Colonic mucosa (tissue), 4 donors: ENCODE results near the gene PNPLA7. TPM values are rescaled to one million over a fixed set of nuclear protein-coding genes. Genes with fewer than 3 reads are reported as not detected.
"Not testable (repeated sequence)": the region's sequence is repeated elsewhere in the genome, so short reads cannot be mapped to it uniquely, and the experiment has no call there.

Source experiments
- DNase-seq: peaks from one replicate; pipeline ENCODE4 v3.0.0-alpha.2; 2020
- H3K27ac ChIP-seq: fragments of 200-600 bp; one replicate; pipeline ENCODE4 v1.8.0; 2021
- H3K27me3 ChIP-seq: fragments of 200-600 bp; one replicate; pipeline ENCODE4 v1.8.0; 2021
- H3K36me3 ChIP-seq: fragments of 200-600 bp; one replicate; pipeline ENCODE4 v1.8.0; 2021
- H3K4me1 ChIP-seq: fragments of 200-600 bp; one replicate; pipeline ENCODE4 v1.8.0; 2021; ENCODE audit warnings: mild to moderate bottlenecking
- H3K4me3 ChIP-seq: fragments of 200-600 bp; one replicate; pipeline ENCODE4 v1.8.0; 2021
- H3K9ac ChIP-seq, 2 donors: one replicate each; pipeline ENCODE4 v1.7.0; 2013; ENCODE audit warnings: control low read depth in 2 of 2, low read depth in 2 of 2, low read length in 2 of 2
- H3K9me3 ChIP-seq: fragments of 200-600 bp; one replicate; pipeline ENCODE4 v1.8.0; 2021
- CTCF ChIP-seq: fragments of 200-600 bp; IDR thresholded peaks from one replicate; pipeline ENCODE4 v1.8.0; 2022; ENCODE audit warnings: antibody characterized with exemption, mild to moderate bottlenecking
- intact Hi-C: fragments of 100-400 bp; cut with DNase I; formaldehyde crosslinking; loops from one replicate; pipeline ENCODE4 v1.14.1; 2022
- total RNA-seq, 2 donors: library from RNA; stranded (reverse); fragmentation: NEBNext Ultra II Directional in 1 of 2; extraction: Animal tissue kit (Norgen Biotek cat#: 25700) in 1 of 2; gene quantifications; one replicate each; pipeline ENCODE4 v1.2.1, GENCODE V29; 2021
- donor health status: healthy.
- donor health status: DM: no; HTN: no; CAD: no.
- donor health status: DM: no; HTN: no; CAD: no.

PNPLA7 gene
- total RNA-seq, 2 donors from 2014 or later = 6.1 to 7.1 TPM

- Histone ChIP-seq H3K4me3 (no peak overlapping the region), H3K4me1 (no peaks in the 10 kb centered on the region), H3K27ac (no peak overlapping the region), H3K36me3 (no peaks in the 10 kb centered on the region), H3K27me3 (no peaks in the 10 kb centered on the region), H3K9ac (no peak overlapping the region), H3K9me3 (no peaks in the 10 kb centered on the region)
- intact Hi-C loops = no loop called here
- no peak for DNase-seq
- no peak for TF ChIP-seq CTCF
These were observed 75.9 kb downstream of the PNPLA7 start for GRCh38 chr9:137474271-137474670.

- H3K27ac ChIP-seq = no peak overlapping the region
- no peaks in the 10 kb centered on the region for H3K27me3 ChIP-seq
- H3K9me3 ChIP-seq = no peaks in the 10 kb centered on the region
- H3K4me1 ChIP-seq = no peaks in the 10 kb centered on the region
- TF ChIP-seq CTCF = no peak
- H3K36me3 ChIP-seq = no peaks in the 10 kb centered on the region
- H3K4me3 ChIP-seq = no peak overlapping the region
- intact Hi-C loops = no loop called here
- H3K9ac ChIP-seq = no peak overlapping the region
- no peak for DNase-seq
These were observed 79.4 kb downstream of the PNPLA7 start for GRCh38 chr9:137470785-137471184.

GRCh38 chr9:137467896-137468295 is 82.3 kb downstream of the PNPLA7 start:
- Histone ChIP-seq H3K9ac (no peak overlapping the region), H3K4me3 (no peak overlapping the region), H3K27ac (no peak overlapping the region), H3K27me3 (no peaks in the 10 kb centered on the region), H3K9me3 (no peaks in the 10 kb centered on the region), H3K36me3 (no peaks in the 10 kb centered on the region), H3K4me1 (no peaks in the 10 kb centered on the region)
- intact Hi-C loops = no loop called here
- no peak for DNase-seq
- no peak for TF ChIP-seq CTCF

- H3K4me1 ChIP-seq = no peaks in the 10 kb centered on the region
- no peak overlapping the region for H3K9ac ChIP-seq
- no peak overlapping the region for H3K27ac ChIP-seq
- no peak for DNase-seq
- H3K36me3 ChIP-seq = no peaks in the 10 kb centered on the region
- intact Hi-C loops = no loop called here
- H3K27me3 ChIP-seq = no peaks in the 10 kb centered on the region
- no peak for TF ChIP-seq CTCF
- no peaks in the 10 kb centered on the region for H3K9me3 ChIP-seq
- no peak overlapping the region for H3K4me3 ChIP-seq
These were observed 83.0 kb downstream of the PNPLA7 start for GRCh38 chr9:137467161-137467581.

GRCh38 chr9:137466389-137467085 is 83.7 kb downstream of the PNPLA7 start:
- H3K27ac ChIP-seq, H3K36me3 ChIP-seq, H3K4me1 ChIP-seq, H3K27me3 ChIP-seq, H3K4me3 ChIP-seq, H3K9ac ChIP-seq, DNase-seq, H3K9me3 ChIP-seq, intact Hi-C loops: not testable (repeated sequence)

- intact Hi-C loops = no loop called here
- H3K36me3 ChIP-seq = no peaks in the 10 kb centered on the region
- H3K9me3 ChIP-seq = no peaks in the 10 kb centered on the region
- DNase-seq = no peak
- no peak overlapping the region for H3K27ac ChIP-seq
- no peak overlapping the region for H3K9ac ChIP-seq
- no peaks in the 10 kb centered on the region for H3K4me1 ChIP-seq
- no peaks in the 10 kb centered on the region for H3K27me3 ChIP-seq
- H3K4me3 ChIP-seq = no peak overlapping the region
- no peak for TF ChIP-seq CTCF
These were observed 84.3 kb downstream of the PNPLA7 start for GRCh38 chr9:137465720-137466388.
